Activated CD4-positive, CD25-positive, alpha-beta regulatory T cell treated with anti-CD3 and anti-CD28 coated beads, Interleukin-2, amount 50 U/mL, for 16 hours (primary cell): ENCODE data around the gene RBBP4.
A peak's percentile ranks its signal among the peaks of the same experiment; 100 is the strongest.
"Not testable (repeated sequence)": the region's sequence is repeated elsewhere in the genome, so short reads cannot be mapped to it uniquely, and the experiment has no call there.

Experiments
- DNase-seq: peaks from one replicate; pipeline ENCODE4 v3.0.0-alpha.2; 2020; ENCODE audit warnings: low read depth, low spot score

Gene RBBP4

DNA sequence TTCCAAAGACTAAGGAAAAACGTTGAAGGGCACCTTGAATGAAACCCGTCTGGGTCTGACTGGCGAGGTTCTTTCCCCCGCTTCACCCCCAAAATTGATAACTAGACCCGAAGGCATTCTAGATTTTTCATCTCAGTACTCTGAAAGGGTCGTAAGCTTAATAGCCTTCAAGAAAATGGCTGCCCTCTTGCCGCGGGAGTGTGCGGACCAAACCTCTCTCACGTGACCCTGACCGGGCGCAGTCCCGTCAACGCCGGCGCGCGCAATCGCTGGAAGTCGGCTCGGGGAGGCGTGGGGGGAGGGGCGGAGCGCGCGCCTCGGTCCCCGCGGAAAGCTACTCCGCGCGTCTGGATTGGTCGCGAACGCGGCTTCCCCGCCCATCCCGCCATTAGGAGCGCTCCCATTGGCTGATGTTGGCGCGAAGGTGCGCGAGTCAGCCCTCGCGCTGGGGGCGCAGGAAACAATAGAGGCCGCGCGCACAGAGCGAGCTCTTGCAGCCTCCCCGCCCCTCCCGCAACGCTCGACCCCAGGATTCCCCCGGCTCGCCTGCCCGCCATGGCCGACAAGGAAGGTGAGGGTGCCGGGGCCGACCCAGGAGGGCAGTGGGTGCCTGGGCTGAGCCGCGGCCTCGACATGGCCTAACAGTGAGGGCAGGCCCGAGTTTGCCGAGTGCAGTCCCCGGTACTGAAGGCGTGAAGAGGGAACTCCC, at the start of gene RBBP4:
TSS of gene RBBP4 (plus strand) at position 457 of the 709 bp plus-strand sequence. CDS start at position 556, 99 bp downstream.
- DNase-seq = peak; percentile 98

DNA sequence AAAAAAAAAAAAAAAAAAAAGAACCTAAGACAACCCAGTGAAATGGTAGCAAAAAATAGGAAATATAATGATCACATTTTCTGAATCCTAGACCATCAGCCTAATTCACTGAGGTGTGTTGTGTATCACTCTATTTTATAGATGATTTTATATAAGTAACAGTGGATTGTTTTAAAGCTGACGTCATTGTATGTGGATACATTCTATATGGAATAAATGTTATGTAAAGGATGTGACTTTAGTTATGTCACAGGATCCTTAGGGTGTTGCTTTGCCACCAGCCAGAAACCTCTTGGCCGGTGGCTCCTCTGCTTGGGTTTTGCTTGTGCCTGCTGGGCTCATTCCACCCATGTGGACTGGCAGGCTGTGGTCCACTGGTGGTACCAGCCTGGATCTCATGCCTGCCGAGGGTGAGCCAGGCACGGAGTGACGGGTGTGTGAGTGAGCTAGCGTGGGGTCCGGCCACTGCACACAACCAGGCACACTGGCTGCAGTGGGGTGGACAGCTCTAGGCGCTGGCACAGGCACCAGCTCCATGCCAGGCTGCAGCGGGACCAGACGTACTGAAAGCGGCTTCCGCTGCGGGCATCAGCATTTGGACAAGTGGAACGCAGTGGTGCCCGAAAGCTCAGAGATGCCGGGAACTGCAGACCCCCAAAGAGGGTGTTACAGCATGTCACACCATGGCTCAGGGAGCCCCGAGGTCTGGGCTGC, 45.1 kb upstream of the RBBP4 start:
- no peak for DNase-seq

DNA sequence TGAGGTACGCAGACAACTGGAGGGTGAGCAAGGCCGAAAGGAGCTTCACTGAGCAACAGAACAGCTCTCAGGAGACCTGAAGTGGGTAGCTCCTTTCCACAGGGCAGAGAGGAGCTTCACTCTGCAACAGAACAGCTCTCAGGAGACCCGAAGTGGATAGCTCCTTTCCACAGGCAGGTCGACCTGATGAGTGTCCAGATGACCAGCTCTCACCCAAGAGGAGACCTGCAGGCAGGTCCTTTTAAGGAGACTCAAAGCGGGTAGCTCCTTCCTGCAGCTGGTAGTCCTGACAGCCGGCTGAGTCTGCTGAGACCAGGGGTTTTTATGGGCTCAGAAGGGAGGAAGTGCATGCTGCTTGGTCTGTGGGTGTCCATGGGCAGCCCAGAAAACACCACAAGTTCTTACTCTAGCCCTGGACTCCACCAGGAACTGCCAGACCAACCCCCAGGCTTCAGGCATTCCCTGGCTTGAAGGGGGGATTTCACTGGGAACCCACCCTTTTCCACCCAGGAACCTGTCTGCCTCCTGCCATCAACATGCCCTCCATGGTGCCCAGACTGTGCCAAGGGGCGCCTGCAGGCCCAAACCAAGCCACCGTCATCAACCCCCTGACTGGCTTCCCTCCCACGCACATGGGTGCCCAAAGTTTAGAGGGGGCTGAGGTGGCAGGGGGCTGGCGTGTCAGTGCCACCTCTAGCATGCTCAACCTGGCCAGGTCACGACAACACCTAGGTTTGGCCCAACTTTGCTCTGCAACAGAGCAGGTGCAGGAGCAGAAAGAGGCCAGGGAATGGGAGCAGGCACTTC, 44.2 kb upstream of the RBBP4 start:
- DNase-seq = no peak

DNA sequence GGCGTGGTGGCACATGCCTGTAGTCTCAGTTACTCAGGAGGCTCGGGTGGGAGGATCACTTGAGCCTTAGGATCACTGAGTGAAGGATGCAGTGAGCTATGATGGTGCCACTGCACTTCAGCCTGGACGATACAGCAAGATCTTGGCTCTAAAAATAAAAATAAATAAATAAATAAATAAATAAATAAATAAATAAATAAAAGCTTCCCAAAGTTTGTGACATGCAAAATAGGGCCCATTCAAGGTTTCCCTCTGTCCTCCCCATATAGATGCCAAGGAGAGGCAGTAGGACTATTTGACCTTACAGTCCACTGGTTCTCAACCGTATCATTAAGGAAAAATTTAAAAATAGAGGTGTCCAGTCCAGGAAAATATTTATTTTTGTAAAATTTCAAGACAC, 41.8 kb upstream of the RBBP4 start:
- no peak for DNase-seq

DNA sequence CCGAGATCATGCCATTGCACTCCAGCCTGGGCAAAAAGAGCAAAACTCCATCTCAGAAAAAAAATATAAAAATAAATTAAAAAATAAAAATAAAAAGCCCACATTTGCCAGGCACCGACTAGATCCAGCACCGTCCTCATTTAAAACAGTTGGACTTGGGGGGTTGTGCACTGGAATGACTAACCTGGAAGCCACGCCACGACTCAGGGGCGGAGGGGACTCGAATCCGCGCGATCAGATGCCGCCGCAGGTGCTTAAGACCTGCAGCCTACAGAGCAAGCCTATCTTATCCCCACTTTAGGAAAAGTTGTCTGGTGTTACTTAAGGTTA, 39.2 kb upstream of the RBBP4 start:
- DNase-seq = no peak

DNA sequence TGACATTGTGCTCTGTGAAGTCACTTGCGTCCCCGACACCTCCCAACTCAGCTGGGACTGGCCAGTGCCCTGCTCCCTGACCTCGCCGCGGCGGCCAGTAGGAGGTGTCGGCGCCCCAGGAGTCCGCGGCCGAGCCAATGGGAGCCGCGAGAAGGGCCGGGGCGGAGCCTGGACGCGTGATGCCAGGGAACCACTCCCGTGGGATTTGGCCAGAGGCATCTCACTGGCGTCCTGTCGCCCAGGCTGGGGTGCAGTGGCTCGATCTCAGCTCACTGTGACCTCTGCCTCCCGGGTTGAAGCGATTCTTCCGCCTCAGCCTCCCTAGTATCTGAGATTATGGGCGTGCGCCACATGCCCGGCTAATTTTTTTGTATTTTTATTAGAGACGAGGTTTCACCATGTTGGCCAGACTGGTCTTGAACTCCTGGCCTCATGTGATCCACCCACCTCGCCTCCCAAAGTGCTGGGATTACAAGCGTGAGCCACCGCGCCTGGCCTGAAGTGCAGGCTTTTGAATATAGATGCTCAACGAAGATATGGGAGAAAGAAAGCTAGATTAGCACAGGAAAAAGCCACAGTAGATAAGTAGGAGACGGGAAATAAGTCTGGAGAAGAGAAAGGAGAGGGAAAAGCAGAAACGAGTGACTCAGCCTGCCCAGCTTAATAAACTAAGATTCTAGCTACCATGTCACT, 38.7 kb upstream of the RBBP4 start:
- DNase-seq = no peak

DNA sequence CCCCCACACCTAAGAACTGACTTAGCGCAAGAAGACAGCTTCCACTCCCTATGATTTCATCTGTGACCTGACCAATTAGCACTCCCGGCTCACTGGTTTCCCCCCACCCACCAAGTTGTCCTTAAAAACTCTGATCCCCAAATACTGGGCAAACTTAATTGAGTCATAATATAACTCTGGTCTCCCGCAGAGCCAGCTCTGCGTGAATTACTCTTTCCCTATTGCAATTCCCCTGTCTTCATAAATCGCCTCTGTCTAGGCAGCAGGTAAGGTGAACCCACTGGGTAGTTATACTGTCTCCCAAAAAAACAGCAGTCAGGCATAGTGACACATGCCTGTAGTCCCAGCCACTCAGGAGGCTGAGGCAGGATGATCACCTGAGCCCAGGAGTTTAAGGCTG, 37.5 kb upstream of the RBBP4 start:
- DNase-seq = no peak

DNA sequence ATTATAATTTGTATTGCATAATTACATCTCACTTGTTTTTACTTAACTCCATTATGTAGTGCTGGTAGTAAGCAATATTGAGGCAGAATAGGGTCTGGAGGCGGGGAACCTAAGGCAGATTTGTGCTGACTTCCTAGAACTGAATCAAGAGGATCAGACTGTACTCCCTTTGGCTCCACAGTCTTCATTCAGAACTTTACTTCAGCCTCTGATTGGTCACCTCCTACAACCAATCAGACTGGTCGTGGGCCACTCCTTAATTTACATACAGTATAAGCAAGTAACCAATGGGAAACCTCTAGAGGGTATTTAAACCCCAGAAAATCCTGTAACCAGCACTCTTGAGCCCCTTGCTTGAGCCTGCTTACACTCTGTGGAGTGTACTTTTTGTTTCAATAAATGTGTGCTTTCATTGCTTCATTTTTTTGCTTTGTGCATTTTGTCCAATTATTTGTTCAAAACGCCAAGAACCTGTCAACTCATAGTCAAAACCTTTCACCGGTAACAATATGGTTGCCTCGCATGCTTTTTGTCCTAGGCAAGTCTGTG, 32.3 kb upstream of the RBBP4 start:
- DNase-seq = no peak

DNA sequence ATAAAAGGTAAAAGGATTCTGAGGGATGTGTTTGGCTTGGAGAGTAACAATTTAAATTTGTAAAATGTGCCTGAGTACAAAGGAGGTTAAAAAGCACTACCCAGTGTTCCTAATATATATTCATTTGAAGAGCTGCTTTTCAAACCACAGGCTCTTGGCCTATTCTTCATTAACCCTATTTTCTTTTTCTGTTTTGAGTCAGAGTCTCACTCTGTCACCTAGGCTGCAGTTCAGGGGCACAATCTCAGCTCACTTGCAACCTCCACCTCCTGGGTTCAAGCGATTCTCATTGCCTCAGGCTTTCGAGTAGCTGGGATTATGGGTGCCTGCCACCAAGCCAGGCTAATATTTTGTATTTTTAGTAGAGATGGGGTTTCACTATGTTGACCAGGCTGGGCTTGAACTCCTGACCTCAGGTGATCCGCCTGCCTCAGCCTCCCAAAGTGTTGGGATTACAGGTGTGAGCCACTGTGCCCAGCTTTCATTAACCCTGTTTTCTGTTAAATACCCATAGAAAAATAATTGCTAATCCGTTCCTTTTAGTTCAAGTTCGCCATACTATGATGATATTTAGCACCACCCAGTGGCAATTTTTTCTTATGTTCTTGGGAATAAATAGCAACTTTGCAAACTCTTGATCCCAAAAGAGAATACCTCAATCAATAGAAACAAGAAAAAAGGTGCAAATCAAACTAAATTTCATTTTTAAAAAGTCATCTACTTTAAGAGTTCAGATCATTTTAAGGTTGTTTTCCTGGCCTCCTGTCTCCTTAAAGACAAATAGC, 31.1 kb upstream of the RBBP4 start:
- DNase-seq = no peak

DNA sequence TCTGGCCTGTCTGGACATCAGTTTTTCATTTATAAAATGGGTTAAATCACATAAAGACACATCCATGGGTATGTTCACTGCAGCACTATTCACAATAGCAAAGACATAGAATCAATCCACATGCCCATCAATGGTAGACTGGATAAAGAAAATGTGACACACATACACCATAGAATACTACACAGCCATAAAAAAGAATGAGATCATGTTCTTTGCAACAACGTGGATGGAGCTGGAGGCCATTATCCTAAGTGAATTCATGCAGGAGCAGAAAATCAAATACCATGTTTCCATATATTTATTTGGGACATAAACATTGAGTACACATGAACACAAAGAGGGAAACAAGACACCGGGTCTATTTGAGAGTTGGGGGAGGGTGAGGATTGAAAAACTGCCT, 28.8 kb upstream of the RBBP4 start:
- DNase-seq = no peak

DNA sequence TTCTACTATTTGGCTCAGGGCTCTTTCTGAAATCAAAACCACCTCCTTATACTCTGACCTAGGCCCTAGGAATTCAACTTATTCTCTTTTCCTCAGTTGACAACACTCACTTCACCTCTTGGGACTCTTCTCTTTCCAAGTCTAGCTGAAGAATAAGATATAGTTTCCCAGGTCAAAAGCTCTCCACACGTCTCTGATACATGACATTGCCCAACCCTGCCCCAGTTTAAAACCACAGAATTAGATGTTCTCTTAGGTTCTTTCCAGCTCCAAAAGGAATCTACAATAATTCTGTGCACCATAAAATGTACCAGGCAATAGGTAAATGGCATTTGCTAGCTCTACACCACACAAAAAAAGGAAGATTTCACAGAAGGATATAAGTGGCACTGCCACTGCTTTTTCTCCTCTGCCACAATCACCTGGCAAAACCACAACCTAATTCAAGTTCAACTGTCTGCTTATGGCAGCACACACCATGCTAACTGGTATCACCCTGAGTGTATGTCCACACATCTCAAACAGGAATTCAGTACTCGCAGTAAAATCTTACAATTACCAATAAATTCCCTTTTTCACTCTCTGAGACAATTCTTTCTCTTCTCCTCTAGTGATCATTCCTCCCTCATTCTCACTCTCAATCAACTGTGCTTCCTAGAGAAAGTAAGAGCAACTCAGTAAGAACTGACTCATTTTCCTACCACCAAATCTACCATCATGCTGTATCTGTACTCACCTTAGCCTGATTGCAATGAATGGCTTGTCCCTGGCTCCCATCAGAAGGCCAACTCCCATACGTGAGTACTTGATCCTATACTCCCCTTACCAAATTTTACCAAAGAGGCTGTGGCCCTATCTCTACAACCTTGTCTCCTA, 28.0 kb upstream of the RBBP4 start:
- DNase-seq = no peak

DNA sequence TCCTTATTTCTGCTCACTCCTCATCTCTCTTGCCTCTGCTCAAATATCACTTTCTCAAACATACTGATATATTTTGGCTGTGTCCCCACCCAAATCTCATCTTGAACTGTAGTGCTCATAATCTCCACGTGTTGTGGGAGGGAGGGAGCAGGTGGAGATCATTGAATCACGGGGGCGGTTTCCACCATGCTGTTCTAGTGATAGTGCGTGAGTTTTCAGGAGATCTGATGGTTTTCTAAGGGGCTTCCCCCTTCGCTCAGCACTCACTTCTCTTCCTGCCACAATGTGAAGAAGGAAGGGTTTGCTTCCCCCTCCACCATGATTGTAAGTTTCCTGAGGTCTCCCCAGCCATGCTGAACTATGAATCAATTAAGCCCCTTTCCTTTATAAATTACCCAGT, 27.2 kb upstream of the RBBP4 start:
- no peak for DNase-seq

DNA sequence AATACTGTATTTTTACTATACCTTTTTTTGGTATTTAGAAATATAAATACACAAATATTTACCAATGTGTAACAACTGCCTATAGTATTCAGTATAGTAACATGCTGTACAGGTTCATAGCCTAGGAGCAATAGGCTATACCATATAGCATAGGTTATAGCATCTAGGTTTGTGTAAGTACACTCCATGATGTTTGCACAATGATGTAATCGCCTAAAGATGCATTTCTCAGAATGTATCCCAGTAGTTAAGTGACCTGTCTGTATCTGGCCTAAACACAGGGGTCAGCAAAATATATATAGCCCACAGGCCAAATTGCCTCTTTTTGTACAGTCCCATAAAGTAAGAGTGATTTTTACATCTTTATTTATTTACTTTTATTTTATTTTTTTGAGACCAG, 24.8 kb upstream of the RBBP4 start:
- no peak for DNase-seq

DNA sequence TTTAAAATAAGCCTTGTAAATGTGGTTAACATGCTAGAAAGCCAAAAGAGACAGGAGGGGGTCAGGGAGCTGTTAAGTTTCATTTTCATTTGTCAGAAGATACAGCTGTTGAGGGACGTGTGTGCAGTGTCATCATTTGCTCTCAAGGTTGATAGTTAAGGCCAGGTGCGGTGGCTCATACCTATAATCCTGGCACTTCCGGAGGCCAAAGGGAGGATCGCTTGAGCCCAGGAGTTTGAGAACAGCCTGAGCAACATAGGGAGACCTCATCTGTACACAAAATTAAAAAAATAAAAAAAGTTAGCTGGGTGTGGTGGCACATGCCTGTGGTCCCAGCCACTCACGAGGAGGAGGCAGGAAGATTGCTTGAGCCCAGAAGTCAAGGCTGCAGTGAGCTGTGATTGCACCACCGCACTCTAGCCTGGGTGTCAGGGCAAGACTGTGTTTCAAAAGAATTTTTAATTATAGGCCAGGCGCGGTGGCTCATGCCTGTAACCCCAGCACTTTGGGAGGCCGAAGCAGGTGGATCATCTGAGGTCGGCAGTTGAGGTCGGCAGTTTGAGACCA, 23.3 kb upstream of the RBBP4 start:
- no peak for DNase-seq

DNA sequence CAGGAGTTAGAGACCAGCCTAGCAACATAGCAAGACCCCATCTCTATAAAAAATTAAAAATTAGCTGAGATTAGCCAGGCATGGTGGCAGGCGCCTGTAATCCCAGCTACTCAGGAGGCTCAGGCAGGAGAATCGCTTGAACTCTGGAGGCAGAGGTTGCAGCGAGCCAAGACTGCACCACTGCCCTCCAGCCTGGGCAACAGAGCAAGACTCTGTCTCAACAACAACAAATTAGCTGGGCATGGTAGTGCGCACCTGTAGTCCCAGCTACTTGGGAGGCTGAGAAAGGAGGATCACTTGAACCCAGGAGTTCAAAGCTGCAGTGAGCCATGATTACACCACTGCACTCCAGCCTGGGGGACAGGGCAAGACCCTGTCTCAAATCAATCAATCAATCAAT, 20.8 kb upstream of the RBBP4 start:
- not testable (repeated sequence) for DNase-seq

DNA sequence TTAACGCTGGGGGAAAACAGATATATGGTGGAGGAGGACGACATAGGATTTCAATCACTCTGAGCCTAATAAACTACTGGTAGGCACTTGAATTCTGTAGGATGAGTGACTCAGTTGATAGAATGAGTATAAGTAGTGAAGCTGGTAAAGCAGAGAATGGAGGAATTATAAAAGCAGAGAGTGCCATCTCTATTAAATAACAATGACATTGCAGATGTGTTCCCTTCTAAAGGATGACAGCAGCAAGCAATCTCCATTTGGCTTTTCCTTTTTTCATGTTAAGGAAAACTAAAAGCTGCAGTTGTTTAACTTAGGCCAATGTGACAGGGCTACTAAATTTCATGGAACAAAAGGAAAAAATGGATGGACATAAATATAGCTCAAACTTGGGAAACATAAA, 18.2 kb upstream of the RBBP4 start:
- DNase-seq = no peak

DNA sequence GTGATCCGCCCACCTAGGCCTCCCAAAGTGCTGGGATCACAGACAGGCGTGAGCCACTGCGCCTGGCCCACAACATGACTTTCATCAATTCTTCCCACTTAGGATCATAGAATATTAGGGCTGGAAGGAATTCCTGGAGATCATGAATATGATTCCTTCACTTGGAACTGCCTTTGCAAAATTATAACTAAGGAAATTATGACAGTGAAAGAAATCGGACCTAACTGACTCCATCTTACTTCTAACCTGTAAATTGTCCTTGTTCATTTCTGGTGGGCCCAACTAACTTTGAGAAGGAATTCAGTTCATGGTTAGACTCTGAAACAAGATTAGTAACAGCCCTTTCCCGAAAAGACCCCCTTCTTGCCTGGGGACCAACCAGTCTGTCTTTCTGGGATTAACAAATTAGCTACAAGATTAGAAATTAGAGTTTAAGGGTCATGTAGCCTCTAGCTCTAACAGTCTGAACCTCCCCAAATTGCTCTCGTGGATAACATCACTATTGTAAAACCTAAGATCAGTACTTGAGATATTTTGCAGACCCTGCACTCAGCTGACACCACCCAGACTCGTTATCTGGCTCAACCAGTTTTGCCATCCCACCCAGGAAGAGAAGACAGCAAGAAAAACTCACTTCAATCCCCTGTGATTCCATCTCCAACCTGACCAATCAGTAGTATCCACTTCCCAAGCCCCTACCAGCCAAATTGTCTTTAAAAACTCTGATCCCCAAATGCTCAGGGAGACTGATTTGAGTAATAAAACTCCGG, 15.3 kb upstream of the RBBP4 start:
- DNase-seq = no peak

DNA sequence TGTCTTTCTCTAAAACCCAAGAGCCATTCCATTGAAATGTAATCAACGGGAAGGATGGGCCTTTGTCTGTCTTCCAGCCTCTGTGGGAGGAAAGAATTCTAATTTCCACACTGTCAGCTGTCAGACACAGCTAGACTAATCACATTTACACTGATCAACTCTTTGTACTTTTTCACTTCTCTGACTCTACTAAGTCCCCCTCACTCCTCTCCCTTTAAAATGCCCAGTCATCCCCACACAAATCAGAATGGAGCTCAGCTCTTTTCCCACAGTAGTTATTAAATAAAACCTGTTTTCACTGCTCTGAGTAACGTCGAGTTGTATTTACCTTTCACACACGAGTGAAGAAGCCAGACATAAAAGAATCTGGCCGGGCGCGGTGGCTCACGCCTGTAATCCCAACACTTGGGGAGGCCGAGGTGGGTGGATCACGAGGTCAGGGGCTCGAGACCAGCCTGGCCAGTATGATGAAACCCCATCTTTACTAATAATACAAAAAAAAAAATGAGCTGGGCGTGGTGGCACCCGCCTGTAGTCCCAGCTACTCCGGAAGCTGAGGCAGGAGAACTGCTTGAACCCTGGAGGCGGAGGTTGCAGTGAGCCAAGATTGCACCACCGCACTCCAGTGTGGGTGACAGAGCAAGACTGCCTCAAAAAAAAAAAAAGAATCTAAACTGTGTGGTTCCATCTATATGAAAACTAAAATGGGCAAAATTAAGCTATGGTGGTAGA, 13.9 kb upstream of the RBBP4 start:
- DNase-seq = no peak
